ENCODE measurements around the gene KRTAP12-4.
"Not testable (repeated sequence)": the region's sequence is repeated elsewhere in the genome, so short reads cannot be mapped to it uniquely, and the experiment has no call there.

Gene KRTAP12-4

GRCh38 chr21:44653656-44654575, 543 bp downstream of the KRTAP12-4 start:
- no peak for DNase-seq

- no peak for DNase-seq
Observed at GRCh38 chr21:44653123-44653522, 1.3 kb downstream of the KRTAP12-4 start.

- DNase-seq = no peak
Observed at GRCh38 chr21:44650973-44651675, 3.3 kb downstream of the KRTAP12-4 start.

GRCh38 chr21:44650265-44650972, 4.0 kb downstream of the KRTAP12-4 start:
- no peak for DNase-seq

GRCh38 chr21:44649521-44650100, 4.8 kb downstream of the KRTAP12-4 start:
- no peak for DNase-seq

- DNase-seq = no peak
Observed at GRCh38 chr21:44648557-44649311, 5.7 kb downstream of the KRTAP12-4 start.

GRCh38 chr21:44647222-44647552, 7.3 kb downstream of the KRTAP12-4 start:
- no peak for DNase-seq

- not testable (repeated sequence) for DNase-seq
Observed at GRCh38 chr21:44646366-44647221, 7.9 kb downstream of the KRTAP12-4 start, which contains the start of gene KRTAP10-11. KRTAP10-11 (plus strand) TSS chr21:44646414; CDS start chr21:44646459, 45 bp downstream.

- no peak for DNase-seq
Observed at GRCh38 chr21:44644878-44645277, 9.6 kb downstream of the KRTAP12-4 start.

- no peak for DNase-seq
Observed at GRCh38 chr21:44643741-44644310, 10.6 kb downstream of the KRTAP12-4 start.

- no peak for DNase-seq
Observed at GRCh38 chr21:44640761-44641160, 13.7 kb downstream of the KRTAP12-4 start.

- no peak for DNase-seq
Observed at GRCh38 chr21:44639331-44639655, 15.2 kb downstream of the KRTAP12-4 start.

- not testable (repeated sequence) for DNase-seq
Observed at GRCh38 chr21:44638506-44639330, 15.7 kb downstream of the KRTAP12-4 start.

- DNase-seq = not testable (repeated sequence)
Observed at GRCh38 chr21:44637851-44638348, 16.6 kb downstream of the KRTAP12-4 start.

GRCh38 chr21:44637018-44637850, 17.2 kb downstream of the KRTAP12-4 start, which contains the start of gene KRTAP10-10:
KRTAP10-10 (plus strand) TSS chr21:44637356; CDS start chr21:44637418, 62 bp downstream.
- no peak for DNase-seq

- DNase-seq = no peak
Observed at GRCh38 chr21:44636209-44637017, 18.0 kb downstream of the KRTAP12-4 start.

GRCh38 chr21:44632067-44632466, 22.4 kb downstream of the KRTAP12-4 start:
- DNase-seq = no peak

- no peak for DNase-seq
Observed at GRCh38 chr21:44630440-44630839, 24.0 kb downstream of the KRTAP12-4 start.

Data from right forelimb (tissue), 1 donor.